NCI-H345 treated with DMSO at 0.1 percent for 48 hours (cell line): ENCODE measurements around the gene TNRC6C.
"Not testable (repeated sequence)": the region's sequence is repeated elsewhere in the genome, so short reads cannot be mapped to it uniquely, and the experiment has no call there.

Experiments
- DNase-seq: peaks from one replicate; lab custom pipeline; 2025; ENCODE audit not compliant: unreplicated experiment; lab: John Stamatoyannopoulos, UW

Gene TNRC6C

DNA sequence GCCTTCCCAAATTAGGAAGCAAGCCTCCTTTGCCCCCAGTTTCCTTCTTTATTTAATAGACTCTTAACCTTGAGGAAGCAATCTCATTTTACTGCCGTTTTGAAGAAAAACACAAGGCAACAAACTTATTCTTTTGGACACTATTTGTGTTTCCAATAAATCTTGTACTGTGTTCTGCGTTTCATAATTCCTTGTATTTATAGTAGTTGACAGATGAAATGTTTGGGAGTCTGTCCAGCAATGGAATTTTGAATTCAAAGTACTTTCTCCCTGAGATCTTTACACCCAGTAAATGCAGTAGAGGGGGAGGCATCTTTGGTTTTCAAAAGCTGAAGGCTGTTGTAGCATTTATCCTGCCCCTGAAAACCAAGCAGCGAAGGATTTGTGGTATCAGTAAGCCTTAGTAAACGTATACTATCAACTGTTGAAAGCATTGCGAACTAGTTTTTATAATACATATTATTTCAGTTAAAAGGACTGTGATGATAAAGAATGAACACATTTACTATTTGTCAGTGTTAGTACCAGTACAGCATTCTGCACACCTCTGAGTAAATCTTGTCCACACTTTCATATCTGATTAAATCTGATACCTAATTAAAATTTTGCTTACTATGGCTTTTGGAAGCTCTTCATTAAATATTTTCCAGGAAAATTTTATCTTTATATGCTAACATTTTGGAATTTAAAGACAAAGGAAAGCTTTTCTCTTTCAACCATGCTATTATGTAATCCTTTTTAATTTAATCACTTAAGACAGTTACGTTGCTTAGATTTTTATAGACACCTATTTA is 83.1 kb downstream of the TNRC6C start:
- DNase-seq: no peak

DNA sequence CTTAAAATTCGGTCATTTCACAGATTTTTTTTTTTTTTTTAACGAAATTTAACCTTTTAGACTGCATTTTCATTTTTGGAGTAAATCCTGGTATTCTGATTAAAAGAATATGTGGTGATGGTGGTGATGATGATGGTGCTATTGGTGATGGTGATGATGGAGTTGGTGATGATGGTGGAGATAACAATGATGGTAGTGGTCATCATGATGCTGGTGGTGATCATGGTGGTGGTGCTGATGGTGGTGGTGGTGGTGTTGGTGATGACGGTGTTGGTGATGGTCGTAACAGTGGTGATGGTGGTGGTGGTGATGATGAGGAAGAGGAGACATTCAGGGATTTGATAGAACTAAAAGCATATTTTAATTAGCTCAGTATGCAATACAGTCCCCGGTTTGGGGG is 84.0 kb downstream of the TNRC6C start:
- no peak for DNase-seq

DNA sequence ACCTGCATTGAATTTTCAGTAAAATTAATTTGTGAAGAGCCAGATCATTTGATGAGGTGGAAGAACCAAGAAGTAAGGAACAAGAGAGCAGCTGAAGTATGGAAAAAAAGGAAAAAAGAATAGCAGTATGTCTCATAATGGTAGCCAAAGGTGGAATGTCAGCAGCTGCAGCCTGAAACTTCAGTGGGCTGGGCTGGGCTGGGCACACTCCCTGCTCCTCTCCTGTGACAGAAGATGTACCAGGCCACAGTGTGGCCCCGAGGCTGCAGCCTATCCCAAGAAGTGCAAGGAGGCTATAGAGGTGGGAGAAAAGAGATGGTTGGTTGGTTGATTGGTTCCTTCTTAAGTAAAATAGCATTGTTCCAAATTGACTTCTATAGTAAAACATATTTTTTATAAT is 84.5 kb downstream of the TNRC6C start:
- DNase-seq: no peak

DNA sequence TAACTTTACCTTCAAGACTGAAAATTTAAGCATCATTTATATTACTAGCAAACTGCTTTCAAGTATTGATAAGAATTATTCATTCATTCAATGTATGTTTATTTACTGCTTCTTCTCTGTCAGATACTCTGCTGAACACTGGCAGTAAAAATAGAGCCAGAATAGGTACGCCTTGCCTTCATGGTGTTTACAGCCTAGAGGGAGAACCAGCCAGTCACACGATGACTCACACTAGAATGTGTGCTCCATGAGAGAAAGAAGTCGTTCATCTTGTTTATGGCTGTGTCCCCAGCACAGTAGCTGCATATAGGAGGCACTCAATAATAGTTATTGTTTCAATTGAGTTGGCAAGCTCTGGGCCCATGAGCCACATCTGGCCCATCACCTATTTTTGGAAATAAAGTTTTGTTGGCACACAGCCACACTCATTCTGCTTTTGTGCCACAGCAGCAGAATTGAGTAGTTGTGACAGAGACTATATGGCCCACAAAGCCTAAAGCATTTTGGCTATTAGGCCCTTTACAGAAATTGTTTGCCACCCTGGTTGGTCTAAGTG is 85.9 kb downstream of the TNRC6C start:
- DNase-seq: no peak

DNA sequence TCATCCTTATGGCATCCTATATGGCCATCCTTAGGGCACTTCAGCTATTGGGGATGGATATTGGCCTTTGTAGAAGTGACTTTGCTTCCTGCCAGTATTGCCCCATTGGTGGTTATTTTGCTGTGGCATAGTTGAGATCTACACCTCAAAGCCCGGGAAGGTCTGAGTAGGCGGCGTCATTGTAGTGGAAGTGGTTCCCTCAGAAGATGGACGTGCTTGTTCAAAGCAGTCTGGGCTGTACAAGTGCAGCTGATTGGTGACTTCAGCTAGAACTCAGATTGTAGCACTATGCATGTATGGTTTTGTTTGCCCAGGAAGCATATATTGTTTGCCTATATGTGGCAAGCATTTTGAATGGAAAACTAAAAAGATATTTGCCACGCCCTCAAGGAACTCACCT is 86.8 kb downstream of the TNRC6C start:
- no peak for DNase-seq

DNA sequence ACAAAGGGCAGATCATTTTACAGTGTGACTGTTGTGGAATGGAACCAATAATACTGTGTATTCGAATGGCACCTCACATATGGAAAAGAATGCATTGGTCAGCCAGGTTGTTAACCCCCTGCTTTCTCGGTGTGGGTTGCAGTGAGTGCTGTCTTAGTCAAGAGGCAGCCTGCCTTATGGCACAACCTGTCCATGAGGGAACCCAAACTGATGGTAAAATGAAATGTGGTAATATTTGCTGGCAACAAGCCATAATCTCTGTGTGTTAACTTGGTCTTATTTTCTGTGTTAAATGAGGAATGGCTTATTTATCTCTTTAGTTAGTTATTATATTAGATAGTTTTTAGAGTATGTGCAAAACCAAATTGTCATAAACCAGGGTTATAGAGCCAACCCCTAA is 88.4 kb downstream of the TNRC6C start:
- DNase-seq: no peak

DNA sequence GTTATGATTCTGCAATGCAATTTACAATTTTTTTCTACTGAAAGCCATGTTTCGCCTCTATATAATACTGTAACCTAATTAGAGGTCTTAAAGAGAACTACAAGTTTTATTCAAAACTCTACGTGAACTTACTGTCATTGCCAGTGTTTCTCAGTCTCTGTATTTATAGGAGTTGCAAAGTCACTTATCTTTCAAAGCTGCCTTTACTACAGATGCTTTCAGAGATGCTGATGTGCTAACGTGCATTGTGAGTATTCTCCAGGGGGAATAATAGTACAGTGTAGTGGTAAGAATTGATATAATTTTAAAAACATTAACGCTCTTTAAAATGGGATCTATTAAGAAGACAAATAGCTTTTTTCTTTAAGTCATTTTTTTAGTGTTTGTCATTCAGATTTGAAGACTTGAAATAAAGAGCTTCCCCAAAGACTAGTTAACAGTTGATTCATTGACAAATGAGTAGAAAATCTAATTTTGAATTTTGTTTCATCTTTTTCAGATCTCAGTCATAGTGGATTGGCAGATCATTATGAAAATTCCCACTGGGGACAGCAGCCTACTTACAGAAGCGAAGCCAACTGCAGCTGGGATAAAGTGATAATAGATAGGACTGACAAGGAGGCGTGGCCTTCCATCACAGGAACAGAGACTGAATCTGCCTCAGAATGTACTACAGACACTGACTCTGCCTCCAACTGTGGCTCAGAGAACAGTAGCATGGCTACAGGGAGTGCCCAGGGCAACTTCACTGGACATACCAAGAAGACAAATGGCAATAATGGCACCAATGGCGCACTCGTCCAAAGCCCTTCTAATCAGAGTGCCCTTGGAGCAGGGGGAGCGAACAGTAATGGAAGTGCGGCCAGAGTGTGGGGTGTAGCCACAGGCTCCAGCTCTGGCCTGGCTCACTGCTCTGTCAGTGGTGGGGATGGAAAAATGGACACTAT is 90.1 kb downstream of the TNRC6C start:
- DNase-seq: no peak

DNA sequence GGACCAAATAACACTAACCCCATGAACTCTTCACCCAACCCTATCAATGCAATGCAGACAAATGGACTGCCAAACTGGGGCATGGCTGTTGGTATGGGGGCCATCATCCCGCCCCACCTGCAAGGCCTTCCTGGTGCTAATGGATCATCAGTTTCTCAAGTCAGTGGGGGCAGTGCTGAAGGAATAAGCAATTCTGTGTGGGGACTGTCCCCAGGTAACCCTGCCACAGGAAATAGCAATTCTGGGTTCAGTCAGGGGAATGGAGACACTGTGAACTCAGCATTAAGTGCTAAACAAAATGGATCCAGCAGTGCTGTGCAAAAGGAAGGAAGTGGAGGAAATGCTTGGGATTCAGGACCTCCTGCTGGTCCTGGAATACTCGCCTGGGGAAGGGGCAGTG is 91.1 kb downstream of the TNRC6C start:
- no peak for DNase-seq

DNA sequence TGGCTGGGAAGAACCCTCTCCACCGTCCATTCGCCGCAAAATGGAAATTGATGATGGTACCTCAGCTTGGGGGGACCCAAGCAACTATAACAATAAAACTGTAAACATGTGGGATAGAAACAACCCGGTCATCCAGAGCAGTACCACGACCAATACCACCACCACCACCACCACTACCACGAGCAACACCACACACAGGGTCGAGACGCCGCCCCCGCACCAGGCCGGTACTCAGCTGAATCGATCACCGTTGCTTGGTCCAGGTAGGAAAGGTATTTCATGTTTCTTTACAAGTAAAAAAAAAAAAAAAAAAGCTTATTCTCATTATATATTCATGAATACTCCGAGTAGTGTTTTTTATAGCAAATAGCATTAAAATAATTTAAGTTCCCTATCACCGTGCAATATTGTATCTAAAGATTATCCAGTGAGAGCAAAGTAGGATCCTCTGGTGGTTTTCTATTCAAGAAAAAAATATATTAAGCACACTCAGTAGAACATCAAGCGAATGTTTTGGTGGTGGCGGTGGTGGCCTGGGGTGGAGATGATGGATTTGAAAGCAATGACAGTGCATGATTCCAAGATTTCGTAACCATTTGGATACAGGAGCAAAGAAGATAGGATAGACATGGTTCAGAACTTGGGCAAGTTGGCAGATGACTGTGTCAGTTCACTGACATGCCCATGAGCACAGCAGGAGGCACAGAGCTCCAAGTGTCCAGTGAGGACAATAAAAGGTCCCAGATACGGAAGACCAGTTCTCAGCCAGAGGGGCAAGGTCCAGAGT is 92.9 kb downstream of the TNRC6C start:
- no peak for DNase-seq

DNA sequence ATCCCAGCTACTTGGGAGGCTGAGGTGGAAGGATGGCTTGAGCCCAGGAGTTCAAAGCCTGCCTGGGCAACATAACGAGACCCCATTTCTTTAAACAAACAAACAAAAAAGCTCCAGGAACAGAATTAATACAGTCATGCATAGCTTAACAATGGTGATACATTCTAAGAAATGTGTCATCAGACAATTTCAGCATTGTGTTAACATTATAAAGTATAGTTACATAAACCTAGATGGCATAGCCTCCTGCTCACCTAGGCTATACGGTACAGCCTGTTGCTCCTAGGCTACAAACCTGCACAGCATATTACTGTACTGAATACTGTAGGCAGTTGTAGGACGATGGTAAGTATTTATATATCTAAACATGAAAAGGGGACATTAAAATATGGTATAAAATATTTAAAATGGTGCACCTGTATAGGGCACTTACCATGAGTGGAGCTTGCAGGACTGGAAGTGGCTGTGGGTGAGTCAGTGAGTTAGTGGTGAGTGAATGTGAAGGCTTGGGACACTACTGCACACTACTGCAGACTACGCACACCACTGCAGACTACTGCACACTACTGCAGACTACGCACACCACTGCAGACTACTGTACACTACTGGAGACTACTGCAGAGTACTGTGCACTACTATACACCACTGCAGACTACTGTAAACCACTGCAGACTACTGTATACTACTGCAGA is 95.4 kb downstream of the TNRC6C start:
- no peak for DNase-seq

DNA sequence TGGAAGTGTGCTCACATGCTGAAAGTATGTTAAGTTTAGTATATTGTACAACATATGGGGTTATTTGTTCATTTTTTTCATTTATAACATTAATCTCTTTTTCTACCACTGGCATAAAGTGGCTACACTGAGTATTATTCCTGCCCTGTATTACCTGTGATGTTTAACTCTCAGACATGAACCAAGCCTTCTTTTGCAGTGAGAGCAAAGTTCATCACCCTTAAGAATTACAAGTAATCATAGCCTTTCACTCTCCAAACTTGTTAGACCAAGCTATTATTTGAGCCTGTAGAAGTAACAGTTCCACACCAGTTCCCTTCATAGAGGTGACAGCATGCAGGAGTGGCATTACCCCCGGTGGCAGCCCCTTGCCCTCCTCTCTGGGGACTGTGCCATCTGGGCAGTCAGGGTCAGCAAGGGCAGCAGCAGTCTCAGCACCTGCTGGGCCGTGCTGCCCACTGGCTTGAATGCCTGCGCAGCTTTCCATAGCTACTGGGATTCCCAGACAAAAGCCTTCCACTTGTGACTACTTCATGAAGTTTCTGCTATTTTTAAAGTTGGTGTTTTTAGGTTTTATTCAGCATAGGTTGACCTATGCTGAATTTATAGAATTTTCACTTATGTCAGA is 98.7 kb downstream of the TNRC6C start:
- DNase-seq: no peak

DNA sequence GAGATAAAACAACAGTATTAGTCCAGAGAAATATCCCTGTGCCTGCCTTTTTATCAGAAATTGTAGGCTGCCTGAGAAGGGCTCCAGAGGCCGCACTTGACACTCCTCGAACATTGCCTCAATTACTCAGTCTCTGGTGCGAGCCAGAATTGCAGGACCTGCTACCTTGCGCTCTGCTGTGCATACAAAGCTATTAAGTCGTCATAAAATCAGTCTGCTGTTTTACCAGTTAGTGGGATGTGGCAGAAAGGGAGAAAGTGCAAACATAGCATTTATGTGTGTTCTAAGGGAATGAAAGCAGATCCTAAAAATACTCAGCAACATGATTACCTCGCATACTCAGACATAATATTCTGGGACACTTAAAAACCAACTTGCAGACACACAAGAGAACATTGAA is 99.5 kb downstream of the TNRC6C start:
- no peak for DNase-seq

DNA sequence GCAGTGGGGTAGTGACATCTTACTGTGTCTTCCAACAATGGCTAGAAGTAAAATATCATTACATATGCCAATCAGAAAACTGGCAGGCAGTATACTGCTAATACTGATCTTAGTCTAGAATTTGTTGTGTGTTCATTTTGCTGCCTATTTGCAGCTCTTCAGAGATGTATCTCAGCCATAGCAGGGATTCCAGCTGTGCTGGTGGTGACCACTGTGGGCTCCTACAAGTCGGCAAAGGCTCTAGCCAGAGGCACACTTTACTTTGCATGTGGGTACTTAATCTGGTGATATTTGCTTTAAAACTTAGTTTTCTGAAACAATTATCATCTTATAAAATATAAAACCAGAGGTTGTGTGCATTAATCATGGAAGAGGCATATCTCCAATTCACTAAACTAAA is 100.1 kb downstream of the TNRC6C start:
- no peak for DNase-seq

DNA sequence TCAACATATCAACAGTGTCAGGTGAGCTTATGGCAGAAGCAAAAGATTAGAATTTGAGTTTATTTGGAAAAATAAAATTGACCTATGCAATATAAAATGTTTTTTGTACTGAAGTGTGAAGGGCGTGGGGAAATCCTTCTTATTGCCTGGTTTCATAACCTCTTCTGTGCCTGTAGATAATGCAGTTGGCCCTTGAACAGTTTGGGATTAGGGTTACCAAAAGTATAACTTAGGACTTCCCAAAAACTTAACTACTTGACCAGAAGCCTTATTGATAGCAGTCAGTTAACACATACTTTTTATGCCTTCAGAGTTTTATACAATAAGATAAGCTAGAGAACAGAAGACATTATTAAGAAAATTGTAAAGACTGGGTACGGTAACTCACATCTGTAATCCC is 104.1 kb downstream of the TNRC6C start:
- DNase-seq: no peak

DNA sequence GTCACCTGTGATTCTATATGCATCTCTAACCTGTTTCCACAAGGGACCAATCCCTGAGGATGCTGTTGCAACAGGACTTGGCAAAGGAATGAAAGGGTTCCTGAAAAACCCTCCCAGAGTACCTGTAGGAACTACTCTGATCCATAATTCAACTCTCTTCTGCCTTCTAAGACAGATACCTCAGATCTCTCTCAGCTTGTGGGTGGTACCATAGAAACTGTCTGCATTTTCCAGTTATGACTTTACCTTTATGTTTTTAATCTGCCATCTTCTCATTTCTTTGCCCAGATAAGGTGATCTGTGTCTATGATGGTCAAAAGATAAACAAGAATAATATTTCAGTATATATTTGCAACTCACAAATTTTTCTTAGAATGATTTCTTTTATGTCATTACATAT is 105.0 kb downstream of the TNRC6C start:
- no peak for DNase-seq

DNA sequence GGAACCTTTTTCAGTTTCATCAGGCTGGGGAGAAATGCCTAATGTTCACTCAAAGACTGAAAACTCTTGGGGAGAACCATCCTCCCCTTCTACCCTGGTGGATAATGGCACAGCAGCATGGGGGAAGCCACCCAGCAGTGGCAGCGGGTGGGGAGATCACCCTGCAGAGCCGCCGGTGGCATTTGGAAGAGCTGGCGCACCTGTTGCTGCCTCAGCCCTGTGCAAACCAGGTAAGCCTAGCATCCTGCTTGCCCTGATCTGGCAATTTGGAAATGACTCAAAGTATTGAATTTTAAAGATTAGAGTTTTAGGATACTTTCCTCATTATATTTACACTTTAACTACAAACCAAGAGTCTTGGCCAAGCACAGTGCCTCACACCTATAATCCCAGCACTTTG is 106.2 kb downstream of the TNRC6C start:
- DNase-seq: no peak

DNA sequence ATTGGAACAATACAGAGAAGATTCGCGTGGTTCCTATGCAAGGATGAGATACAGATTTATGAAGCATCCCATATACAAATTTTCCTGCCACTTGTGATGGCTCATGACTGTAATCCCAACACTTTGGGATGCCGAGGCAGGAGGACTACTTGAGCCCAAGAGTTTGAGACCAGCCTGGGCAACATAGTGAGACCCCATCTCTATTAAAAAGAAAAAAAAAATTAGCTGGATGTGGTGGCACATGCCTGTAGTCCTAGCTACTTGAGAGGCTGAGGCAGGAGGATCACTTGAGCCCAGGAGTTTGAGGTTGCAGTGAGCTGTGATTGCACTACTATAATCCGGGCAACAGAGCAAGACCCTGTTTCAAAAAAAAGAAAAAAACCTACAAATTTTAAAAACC is 108.5 kb downstream of the TNRC6C start:
- not testable (repeated sequence) for DNase-seq

DNA sequence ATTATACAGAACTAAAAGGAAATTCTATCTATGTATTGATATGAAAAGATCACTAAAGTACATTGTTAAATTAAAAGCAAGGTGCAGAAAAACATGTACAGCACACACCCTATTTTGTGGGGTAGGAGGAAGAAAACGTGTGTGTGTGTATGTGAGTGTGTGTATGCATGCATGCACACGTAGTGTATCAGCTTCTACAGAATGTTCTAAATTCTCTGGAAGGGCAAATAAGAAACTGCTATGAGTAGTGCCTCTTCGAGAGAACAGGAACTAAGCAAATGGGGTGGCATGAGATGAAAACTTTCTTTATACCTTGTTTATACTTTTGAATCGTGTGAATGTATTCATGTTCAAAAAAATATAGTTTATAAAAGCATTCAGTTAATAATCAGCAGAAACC is 111.2 kb downstream of the TNRC6C start:
- no peak for DNase-seq

DNA sequence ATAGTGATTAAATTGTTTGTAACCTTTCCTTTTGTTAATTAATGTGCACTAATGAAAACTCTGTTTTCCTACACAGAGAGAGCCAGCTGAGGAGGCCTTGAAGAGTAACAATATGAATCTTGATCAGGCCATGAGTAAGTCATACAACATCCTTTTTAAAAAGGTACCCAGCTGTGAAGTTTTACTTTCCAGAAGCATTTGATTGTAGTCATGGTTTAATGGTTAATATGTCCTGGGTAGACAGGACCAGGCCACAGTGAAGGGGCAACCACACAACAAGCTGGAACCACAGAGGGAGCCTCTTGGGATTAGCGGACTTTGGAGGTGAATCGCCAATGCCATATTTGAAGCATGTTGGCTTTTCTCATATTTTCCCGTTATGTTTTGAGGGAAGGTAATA is 114.5 kb downstream of the TNRC6C start:
- no peak for DNase-seq

DNA sequence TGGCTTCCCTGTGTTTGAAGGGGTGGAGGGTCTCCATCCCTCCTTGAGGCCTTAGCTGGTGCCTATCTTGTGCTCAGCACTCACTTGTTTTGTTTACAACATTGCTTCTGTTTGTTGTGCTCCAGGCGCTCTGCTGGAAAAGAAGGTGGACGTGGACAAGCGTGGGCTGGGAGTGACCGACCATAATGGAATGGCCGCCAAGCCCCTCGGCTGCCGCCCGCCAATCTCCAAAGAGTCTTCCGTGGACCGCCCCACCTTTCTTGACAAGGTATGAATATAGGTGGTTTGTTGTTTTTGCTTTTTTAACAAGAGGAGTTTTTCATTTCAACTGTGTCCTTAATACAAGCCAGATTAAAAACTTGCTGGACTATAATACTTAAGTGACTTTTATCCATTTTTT is 116.5 kb downstream of the TNRC6C start:
- no peak for DNase-seq
